MCF 10A (cell line): ENCODE measurements around the gene OLA1. TPM values are rescaled to one million over a fixed set of nuclear protein-coding genes. Genes with fewer than 3 reads are reported as not detected.

ENCODE experiments used
- BruUV-seq: library from RNA; stranded (reverse); fragments of 400-500 nt; replicated peaks from 2 replicates; lab custom pipeline; 2021; lab: Mats Ljungman, UMichigan
- CTCF ChIA-PET: fragments of 300-600 bp; sonication (Branson Sonifier 250); formaldehyde crosslinking; extraction: SDS; loops from one replicate; lab custom pipeline; 2021; ENCODE audit warnings: antibody characterized with exemption, inconsistent platforms; lab: Yijun Ruan, JAX
- POLR2A ChIA-PET: fragments of 300-600, 350-650 bp; sonication (Branson Sonifier 250); formaldehyde crosslinking; extraction: SDS; loops from one replicate; lab custom pipeline; 2020; ENCODE audit warnings: antibody characterized with exemption, inconsistent platforms; lab: Yijun Ruan, JAX
- DNase-seq: peaks from one replicate; pipeline ENCODE4 v3.0.0-alpha.2; 2018; ENCODE audit not compliant: unreplicated experiment
- H3K27ac Mint-ChIP-seq: one replicate; pipeline ENCODE4 v1.8.0; 2022; ENCODE audit warnings: mild to moderate bottlenecking, low read depth, mixed read lengths; ENCODE audit not compliant: unreplicated experiment
- H3K27me3 Mint-ChIP-seq: one replicate; pipeline ENCODE4 v1.8.0; 2022; ENCODE audit warnings: mixed read lengths; ENCODE audit not compliant: insufficient read depth, unreplicated experiment
- H3K36me3 Mint-ChIP-seq: one replicate; pipeline ENCODE4 v1.8.0; 2022; ENCODE audit warnings: mild to moderate bottlenecking, moderate library complexity, mixed read lengths; ENCODE audit not compliant: insufficient read depth, unreplicated experiment
- H3K4me1 Mint-ChIP-seq: one replicate; pipeline ENCODE4 v1.8.0; 2022; ENCODE audit warnings: mixed read lengths; ENCODE audit not compliant: insufficient read depth, unreplicated experiment
- H3K4me3 Mint-ChIP-seq: one replicate; pipeline ENCODE4 v1.8.0; 2022; ENCODE audit warnings: mild to moderate bottlenecking, moderate library complexity, mixed read lengths; ENCODE audit not compliant: unreplicated experiment
- H3K9me3 Mint-ChIP-seq: one replicate; pipeline ENCODE4 v1.8.0; 2022; ENCODE audit warnings: mixed read lengths; ENCODE audit not compliant: unreplicated experiment
- intact Hi-C: fragments of 100-400 bp; cut with micrococcal nuclease; formaldehyde crosslinking; loops from 2 replicates; pipeline ENCODE4 v1.14.1; 2022
- total RNA-seq: library from RNA; stranded (reverse); gene quantifications from 2 replicates; pipeline ENCODE4 v1.2.3, GENCODE V29; 2022
- TF ChIP-seq, protein P1 (sequence below): fragments of 200-600 bp; IDR thresholded peaks from one replicate; pipeline ENCODE4 v1.8.0; 2022; ENCODE audit warnings: antibody characterized with exemption, mild to moderate bottlenecking; ENCODE audit not compliant: unreplicated experiment

OLA1 gene
- total RNA-seq, 1 experiment from 2014 or later, result 224 TPM

DNA sequence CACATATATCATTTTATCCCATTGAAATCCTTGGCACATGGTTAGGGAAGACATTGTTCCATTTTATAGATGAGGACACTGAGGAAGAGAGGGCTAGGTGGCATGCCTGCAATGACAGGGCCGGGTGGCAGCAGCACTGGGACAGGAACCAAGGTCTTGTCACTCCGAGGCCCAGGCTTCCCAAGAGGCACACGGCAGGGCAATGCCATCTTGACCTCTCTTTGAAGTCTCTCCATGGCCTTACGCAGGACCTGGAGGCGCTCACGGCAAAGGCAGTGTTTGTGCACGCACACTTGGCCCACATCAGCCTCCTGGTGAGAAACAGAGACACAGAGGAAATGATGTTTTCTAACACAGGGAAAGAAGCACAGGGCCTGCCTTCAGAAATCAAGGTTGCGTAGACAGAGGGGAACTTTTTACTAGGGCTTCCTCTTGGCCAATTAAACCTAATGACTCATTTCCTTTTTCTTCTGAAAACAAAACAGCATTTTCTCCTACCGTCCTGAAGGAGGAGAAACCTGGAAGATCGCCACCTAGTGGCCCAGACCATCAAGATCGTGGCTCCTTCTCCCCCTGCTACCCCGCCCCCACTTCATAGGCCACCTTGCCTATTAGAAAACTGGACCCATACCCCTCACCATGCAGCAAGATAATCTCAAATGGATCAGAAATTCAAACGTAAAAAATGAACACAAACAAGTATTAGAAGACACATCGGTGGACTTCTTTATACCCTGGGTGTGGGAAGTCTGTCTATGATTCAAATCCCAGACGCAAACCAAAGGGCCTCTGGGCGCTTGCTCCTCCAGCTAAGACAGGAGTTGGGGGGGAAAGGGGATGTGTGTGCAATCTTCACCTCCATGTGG is 208.5 kb downstream of the OLA1 start:
- Mint-ChIP-seq H3K9me3 (no peaks in the 10 kb centered on the region), H3K4me3 (peak overlapping the region; percentile 31), H3K27me3 (no peaks in the 10 kb centered on the region), H3K36me3 (peaks cover 5% of the 10 kb centered on the region), H3K27ac (peak overlapping the region; percentile 92), H3K4me1 (peaks cover 17% of the 10 kb centered on the region)
- BruUV-seq, result no TSS peak
- ChIA-PET POLR2A (interaction anchor here (0.7 to 1.8 kb wide), 8 partner anchors 19 to 396 kb away, joined by 3 to 11 read pairs (median 5); partner anchors contain the start of gene SP3), CTCF (interaction anchor here (0.6 to 1.3 kb wide), 9 partner anchors 12 to 836 kb away, joined by 3 to 4 read pairs (median 3); no protein-coding TSS in a partner anchor)
- intact Hi-C loops, result loop anchor here (1.0 to 10.0 kb wide), 5 partner anchors 75 to 635 kb away; no protein-coding TSS in a partner anchor
- peak; percentile 96 for DNase-seq
- TF ChIP-seq, protein P1, sequence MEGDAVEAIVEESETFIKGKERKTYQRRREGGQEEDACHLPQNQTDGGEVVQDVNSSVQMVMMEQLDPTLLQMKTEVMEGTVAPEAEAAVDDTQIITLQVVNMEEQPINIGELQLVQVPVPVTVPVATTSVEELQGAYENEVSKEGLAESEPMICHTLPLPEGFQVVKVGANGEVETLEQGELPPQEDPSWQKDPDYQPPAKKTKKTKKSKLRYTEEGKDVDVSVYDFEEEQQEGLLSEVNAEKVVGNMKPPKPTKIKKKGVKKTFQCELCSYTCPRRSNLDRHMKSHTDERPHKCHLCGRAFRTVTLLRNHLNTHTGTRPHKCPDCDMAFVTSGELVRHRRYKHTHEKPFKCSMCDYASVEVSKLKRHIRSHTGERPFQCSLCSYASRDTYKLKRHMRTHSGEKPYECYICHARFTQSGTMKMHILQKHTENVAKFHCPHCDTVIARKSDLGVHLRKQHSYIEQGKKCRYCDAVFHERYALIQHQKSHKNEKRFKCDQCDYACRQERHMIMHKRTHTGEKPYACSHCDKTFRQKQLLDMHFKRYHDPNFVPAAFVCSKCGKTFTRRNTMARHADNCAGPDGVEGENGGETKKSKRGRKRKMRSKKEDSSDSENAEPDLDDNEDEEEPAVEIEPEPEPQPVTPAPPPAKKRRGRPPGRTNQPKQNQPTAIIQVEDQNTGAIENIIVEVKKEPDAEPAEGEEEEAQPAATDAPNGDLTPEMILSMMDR, result peak; percentile 80

DNA sequence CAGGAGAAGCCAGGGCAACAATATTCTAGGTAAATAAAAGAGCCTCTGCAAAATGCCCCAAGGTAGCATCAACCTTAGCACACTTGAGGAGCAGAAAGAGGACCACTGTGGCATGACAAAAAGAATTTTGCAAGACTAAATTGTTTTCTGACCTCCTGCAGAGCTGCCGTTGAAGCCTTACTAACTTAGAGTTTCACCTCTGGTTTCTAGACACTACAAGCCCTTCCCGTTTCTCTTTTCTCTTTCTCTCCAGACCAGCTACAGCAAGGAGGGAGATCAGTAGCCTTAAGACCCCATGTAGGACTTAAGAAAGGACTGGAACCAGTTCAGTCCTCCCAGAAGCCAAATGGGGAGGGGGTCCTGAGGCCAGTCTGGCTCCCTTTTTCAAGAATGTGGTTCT is 209.9 kb downstream of the OLA1 start:
- H3K4me3 Mint-ChIP-seq, result no peak overlapping the region
- TF ChIP-seq, protein P1, result no peak
- intact Hi-C loops, result loop anchor here (5.0 kb wide), 1 partner anchor 156 kb away; no protein-coding TSS in a partner anchor
- no TSS peak for BruUV-seq
- peaks cover 17% of the 10 kb centered on the region for H3K4me1 Mint-ChIP-seq
- H3K36me3 Mint-ChIP-seq, result no peaks in the 10 kb centered on the region
- DNase-seq, result no peak
- ChIA-PET POLR2A (interaction anchor here (0.9 to 1.2 kb wide), 3 partner anchors 16 to 76 kb away, joined by 3 to 4 read pairs (median 3); no protein-coding TSS in a partner anchor), CTCF (interaction anchor here (0.6 to 1.5 kb wide), 5 partner anchors 13 to 588 kb away, joined by 3 to 5 read pairs (median 4); no protein-coding TSS in a partner anchor)
- H3K27me3 Mint-ChIP-seq, result no peaks in the 10 kb centered on the region
- no peak overlapping the region for H3K27ac Mint-ChIP-seq
- no peaks in the 10 kb centered on the region for H3K9me3 Mint-ChIP-seq

DNA sequence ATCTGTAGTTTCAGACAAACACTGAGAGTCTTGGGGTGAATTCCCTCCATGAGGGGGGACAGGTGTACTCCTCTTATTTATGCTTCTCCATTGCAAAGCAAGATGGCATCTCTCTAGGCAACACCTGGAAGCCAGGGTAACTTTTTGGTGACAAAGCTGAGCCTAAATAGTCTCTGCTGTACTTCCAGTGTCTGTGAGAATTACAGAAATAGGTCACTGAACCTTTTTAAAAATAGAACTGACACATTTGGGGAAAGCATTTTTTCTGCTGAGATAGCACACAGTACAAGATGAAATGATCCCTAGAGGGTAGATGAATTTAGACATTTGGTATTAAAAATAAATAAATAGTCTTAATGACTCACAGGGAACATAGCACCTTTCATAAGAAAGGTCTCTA is 211.5 kb downstream of the OLA1 start:
- BruUV-seq, result no TSS peak
- Mint-ChIP-seq H3K9me3 (no peaks in the 10 kb centered on the region), H3K4me1 (peaks cover 29% of the 10 kb centered on the region), H3K4me3 (no peak overlapping the region), H3K27ac (peak overlapping the region; percentile 80), H3K27me3 (no peaks in the 10 kb centered on the region), H3K36me3 (no peaks in the 10 kb centered on the region)
- TF ChIP-seq, protein P1, result no peak
- POLR2A ChIA-PET, result interaction anchor here (0.8 to 2.6 kb wide), 12 partner anchors 12 to 384 kb away, joined by 3 to 14 read pairs (median 6); no protein-coding TSS in a partner anchor
- CTCF ChIA-PET, result interaction anchor here (0.6 to 1.5 kb wide), 9 partner anchors 31 to 634 kb away, joined by 3 to 6 read pairs (median 3); no protein-coding TSS in a partner anchor
- no peak for DNase-seq
- intact Hi-C loops, result loop anchor here (5.0 kb wide), 1 partner anchor 155 kb away; no protein-coding TSS in a partner anchor
